NCI-H146 (cell line): Measurements from ENCODE around the gene FAM131C.

Experiments
- DNase-seq: peaks from one replicate; lab custom pipeline; 2025; lab: John Stamatoyannopoulos, UW

The FAM131C gene

DNA sequence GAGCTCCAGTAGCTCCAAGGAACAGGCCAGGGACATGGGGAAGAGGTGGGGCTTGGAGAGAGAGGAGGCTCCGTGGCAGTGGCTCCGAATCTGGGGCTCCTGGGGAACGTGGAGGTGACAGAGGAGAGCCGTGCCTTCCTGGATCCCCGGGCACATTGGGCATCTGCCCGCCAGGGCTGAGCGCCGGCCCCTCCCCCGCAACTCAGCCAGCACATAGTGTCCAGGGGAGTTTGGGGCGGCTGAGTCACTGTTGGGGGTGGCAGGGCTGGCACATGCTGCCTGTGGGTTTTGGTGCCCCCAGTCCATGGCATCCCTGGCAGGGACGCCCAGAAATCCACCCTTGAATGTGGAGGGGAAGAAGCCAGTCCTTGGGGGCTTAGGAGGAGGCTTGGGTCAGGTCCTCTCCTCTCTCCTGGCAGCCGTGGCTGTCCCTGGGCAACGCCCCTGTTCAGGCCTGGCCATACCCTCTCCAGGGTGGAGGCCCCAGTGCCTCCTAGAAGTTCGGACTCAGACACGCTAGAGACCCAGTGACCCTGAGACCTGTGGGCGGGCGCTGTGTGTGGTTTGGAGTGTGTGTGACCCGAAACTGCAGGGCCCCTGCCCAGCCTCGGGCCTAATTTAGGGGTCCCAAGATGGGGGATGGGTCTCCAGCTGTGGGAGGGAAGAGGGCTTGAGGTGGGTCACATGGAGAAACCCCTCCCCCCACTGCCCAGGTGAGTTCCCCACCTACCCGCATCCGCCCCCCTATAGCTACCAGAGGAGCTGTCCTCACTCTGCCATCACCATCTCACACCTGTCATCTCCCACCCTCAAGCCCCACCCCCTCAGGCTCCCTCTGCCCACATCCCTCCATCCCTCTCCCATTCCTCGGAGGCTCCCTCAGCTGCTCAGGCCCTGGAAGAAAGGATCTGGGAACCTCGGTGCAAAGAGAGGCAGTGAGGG, 57.2 kb downstream of the FAM131C start:
- no peak for DNase-seq

DNA sequence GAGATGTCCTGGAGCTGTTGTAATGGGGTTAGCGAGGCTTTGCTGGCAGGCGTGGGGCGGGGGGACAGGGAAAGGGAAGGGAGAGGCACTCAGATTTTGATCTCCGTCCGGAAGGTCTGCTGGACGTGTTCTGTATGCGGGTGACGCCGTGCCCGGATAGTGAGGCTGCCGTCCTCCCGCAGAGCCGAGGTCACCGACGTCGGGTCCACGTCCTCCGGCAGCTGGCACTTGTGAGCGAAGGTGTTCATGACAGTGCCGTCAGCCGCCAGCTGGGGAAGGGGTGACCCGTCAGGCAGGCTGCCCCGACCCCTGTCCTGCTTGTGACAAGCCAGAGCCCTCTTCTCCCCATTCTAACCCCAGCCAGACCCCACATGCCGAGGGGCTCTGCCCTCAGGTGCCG, 58.0 kb downstream of the FAM131C start:
- DNase-seq, result no peak

DNA sequence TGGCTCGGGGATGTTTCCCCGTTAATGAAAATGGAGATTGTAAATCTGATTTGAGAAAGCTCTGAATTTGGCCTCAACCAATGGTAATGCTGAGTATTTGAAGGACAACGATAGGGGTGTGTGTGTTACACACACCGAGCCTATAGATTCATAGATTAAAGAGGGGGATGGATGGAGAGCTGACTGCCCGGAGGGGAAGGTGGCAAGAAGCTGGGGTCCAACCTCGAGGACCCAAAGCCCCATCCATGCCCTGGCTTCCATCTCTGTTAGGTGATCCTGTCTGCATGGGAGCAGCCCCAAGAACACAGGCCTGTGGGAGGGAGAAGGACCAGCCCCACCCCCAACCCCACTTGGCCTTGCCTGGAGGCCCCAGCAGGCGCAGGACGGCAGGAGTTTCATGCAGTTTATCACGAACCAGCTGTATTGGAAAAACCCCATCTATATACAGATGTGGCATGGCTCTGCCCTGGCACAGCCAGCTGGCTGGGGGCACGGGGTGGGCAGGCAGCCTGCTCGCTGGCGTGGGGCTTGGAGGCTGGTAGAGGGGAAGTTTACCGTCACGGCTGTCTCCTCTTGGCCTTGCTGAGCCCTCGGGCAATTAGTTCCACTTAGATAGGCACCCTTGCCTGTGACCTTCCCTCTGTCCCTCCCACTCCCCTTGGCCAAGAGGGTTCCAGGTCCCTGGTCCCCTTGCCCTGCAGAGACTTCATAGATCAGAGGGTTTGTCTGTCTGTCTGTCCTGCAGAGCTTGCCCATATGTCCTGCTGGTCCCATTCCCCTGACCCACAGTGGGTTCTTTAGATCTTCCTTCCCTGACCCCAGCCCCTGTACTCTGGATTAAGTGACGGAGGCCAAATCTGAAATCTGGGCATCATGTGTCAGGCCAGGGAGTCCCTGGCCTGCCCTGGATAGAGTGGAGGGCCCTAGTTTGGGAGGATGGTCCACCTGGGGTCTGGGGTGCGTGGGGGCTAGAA, 58.7 kb downstream of the FAM131C start:
- DNase-seq, result no peak

DNA sequence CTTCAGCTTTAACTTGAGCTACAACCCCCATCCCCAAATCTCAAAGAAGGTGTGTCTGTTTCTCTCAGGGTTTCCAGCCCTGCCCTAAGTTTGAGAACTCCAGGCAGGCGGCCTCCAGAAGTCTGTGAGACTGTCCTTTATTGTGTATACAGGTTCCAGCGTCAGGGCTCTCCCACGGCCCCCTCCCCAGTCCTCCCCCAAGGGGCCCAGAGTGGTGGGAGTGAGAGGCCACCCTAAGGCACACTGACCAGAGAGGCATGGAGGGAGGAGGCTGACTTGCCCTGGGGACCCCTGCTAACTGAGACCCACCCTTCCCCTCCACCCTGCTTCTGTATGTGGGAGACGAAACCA, 59.6 kb downstream of the FAM131C start:
- no peak for DNase-seq

DNA sequence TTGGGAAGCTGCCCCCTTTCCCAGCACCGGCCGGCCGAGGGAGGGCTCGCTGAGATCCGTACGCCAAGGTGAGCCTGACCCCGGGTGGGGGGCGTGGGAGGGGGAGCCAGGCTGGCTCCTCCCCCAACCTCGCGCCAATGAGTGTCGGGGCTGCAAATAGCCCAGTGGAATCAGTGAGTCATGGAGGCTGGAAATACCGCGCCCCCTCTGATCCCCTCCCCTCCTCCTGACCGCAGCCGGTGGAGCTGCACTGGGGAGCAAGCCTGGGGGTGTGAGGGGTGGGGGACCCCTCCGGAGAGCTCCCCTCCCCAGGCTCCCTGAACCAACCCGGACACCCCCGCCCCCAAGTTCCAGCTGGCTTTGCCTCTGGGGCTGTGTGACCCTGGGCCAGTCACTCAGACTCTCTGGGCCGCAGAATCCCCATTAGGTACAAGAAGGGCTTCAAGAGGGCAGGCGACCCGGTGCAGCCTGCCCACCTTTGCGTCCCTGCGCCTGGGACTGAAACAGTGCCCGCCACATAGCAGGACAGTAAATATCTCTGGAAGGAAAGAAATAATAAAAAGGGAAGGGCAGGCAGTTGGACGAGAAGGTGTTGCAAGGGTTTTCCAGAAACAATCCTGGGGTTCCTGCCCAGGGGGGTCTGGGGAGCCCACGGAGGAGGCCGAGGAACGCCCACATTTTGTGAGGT, 60.1 kb downstream of the FAM131C start:
- DNase-seq, result peak; percentile 34

DNA sequence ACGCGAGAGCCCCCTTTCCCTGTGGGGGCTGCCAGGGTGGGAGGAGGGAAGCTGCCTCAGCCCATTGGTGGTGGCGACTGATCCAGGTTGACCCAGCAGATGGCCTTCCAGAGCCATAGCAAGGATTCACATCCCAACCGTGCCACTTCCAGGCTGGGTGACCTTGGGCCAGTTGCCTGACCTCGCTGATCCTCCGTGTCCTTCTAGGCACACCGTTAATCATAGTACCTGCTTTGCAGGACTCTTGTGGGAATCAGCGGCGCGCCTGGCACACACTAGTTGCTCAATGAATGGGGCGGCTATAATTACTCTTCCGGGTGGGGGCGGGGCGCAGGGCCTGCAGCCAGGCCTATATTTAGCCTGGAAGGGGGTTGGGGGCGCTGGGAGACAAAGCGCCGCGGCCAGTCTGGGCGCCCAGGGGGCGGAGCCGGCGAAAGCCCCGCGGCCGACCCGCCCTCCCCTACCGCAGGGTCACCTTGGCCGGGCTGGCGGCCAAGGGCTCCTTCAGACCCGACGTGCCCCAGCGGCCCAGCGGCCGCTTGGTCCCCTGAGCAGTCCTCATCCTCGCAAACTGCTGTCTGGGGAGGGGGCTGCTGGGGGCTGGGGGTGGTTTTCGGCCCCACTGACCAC, 60.7 kb downstream of the FAM131C start:
- DNase-seq, result peak; percentile 67

DNA sequence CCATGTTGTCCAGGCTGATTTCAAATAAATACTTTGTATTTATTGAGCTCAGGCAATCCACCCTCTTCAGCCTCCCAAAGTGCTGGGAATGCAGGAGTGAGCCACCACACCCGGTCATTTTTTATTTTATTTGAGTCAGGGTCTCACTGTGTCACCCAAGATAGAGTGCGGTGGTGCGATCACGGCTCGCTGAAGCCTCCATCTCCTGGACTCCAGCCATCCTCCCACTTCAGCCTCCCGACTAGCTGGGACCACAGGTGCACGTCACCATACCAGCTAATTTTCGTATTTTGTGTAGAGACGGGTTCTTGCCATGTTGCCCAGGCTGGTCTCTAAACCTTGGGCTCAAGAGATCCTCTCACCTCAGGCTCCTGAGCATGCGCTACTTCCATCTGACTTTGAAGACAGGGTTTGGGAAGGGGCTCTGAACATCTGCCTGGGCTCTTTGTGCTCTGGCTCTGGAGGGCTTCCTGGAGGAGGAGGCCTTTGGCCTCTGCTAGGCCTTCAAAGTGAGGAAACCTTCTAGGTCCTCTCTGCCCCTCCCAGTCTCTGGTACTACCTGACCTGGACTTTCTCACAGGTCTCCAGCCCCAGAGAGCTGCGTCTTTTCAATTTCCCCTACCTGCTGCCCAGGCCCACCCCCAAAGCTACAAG, 61.4 kb downstream of the FAM131C start:
- no peak for DNase-seq

DNA sequence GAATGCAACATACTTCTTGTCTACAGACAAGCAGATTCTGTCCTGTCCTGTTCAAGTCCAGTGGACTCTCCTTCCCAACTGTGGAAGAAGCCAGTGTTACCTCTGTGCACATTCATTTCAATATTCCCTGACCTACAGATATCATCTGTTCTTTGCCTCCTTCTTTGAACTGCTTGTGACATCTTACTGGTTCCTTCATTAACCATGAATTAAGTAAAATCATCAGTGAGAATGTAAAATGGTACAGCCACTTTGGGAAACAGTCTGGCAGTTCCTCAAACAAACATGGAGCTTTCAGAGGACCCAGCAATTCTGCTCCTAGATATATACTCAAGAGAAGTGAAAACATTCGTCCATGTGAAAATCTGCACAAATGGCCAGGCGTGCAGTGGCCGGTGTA, 62.6 kb downstream of the FAM131C start:
- no peak for DNase-seq

DNA sequence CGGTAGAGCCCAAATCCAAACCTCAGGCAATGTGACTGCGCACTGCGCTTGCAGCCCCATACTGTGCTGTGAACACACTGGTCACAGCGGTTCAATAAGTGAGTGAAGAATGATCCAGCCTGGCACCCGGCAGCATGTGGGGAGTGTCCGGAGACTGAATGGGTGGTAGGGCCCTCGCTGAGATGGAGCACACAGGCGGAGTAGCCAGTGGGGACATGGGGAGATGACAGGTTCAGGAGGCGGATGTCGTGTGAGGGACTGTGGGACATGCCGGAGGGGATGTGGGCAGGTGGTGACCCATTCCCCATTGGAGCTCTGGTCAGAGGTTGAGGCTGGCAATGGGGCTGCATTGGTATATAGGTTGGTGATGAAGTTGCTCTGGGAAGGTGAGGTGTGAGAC, 63.8 kb downstream of the FAM131C start:
- DNase-seq, result no peak

DNA sequence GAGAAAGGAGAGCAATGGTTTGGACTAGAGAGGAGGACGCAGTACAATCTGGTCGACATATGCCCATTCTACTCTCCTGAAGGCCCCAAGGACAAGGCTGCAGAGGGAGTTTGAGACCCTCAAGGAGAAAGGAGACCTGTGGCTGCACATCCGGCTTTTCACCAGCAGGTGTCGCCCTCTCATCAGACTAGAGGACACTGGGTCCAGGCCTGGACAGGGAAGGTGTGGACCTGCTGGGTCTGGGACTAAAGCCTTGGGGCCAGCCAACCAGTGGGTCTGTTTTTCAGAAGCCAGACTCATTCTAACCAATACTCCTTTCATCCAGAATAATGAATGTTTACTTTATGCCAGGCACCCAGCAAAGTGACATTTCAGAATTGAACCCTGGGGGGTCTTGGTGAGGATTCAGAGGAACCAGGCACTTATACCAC, 64.4 kb downstream of the FAM131C start:
- peak; percentile 60 for DNase-seq
